Endothelial cell of umbilical vein (primary cell): ENCODE measurements around the gene DIAPH2.

Experiments used
- CTCF ChIP-seq, 2 donors: IDR thresholded peaks; 1 replicate in 1 of 2; 2 replicates in 1 of 2; pipeline ENCODE4 v1.5.1; 2011; ENCODE audit warnings: low read length in 2 of 2, mild to moderate bottlenecking in 2 of 2, moderate library complexity in 2 of 2, control low read depth in 1 of 2, inconsistent platforms in 1 of 2, low read depth in 1 of 2; ENCODE audit not compliant: insufficient read depth in 1 of 2; ENCODE audit errors: extremely low read depth in 1 of 2
- EZH2 ChIP-seq: IDR thresholded peaks from 2 replicates; pipeline ENCODE4 v1.6.1; 2012; ENCODE audit warnings: borderline replicate concordance, low read depth, mild to moderate bottlenecking, moderate library complexity, low read length, inconsistent platforms; ENCODE audit not compliant: severe bottlenecking
- FOS ChIP-seq: IDR thresholded peaks from 2 replicates; pipeline ENCODE4 v1.6.1; 2011; ENCODE audit warnings: mild to moderate bottlenecking, low read length, moderate library complexity, borderline replicate concordance; ENCODE audit not compliant: insufficient read depth
- GATA2 ChIP-seq: IDR thresholded peaks from 2 replicates; pipeline ENCODE4 v1.7.0; 2011; ENCODE audit warnings: low read depth, mild to moderate bottlenecking, moderate library complexity, mixed read lengths, low read length; ENCODE audit not compliant: insufficient read length, insufficient read depth
- JUN ChIP-seq: IDR thresholded peaks from 2 replicates; pipeline ENCODE4 v1.6.1; 2011; ENCODE audit warnings: borderline replicate concordance, low read depth; ENCODE audit not compliant: insufficient read length, insufficient read depth
- MAX ChIP-seq: IDR thresholded peaks from 2 replicates; pipeline ENCODE4 v1.6.1; 2011; ENCODE audit not compliant: insufficient read depth, insufficient read length
- MYC ChIP-seq: IDR thresholded peaks from one replicate; pipeline ENCODE4 v1.6.1; 2011; ENCODE audit warnings: mild to moderate bottlenecking, low read depth, low read length
- POLR2A ChIP-seq: IDR thresholded peaks from 2 replicates; pipeline ENCODE4 v1.6.1; 2012; ENCODE audit warnings: low read depth, mild to moderate bottlenecking, control low read depth, low read length
- POLR2AphosphoS5 ChIP-seq: IDR thresholded peaks from 2 replicates; pipeline ENCODE4 v1.6.1; 2012; ENCODE audit warnings: low read depth, mild to moderate bottlenecking, control low read depth, low read length, moderate library complexity; ENCODE audit not compliant: insufficient read depth

GRCh38 chrX:97200454-97200853 lies 515.8 kb downstream of the DIAPH2 start:
- TF ChIP-seq GATA2 (no peak), CTCF (IDR thresholded peaks at IDR 0.05; ENCODE audit: extremely low read depth in 1 of 2, insufficient read depth in 1 of 2, low read depth in 1 of 2, low read length in 2 of 2) (no peak), POLR2A (no peak), EZH2 (no peak), POLR2AphosphoS5 (no peak), FOS (no peak), MYC (no peak), MAX (no peak), JUN (no peak)
